Measurements from ENCODE around the gene ACTL7B. TPM values are rescaled to one million over a fixed set of nuclear protein-coding genes. Genes with fewer than 3 reads are reported as not detected.

Gene ACTL7B
- total and polyA plus RNA-seq, 2 experiments from 2014 or later = not detected

DNA sequence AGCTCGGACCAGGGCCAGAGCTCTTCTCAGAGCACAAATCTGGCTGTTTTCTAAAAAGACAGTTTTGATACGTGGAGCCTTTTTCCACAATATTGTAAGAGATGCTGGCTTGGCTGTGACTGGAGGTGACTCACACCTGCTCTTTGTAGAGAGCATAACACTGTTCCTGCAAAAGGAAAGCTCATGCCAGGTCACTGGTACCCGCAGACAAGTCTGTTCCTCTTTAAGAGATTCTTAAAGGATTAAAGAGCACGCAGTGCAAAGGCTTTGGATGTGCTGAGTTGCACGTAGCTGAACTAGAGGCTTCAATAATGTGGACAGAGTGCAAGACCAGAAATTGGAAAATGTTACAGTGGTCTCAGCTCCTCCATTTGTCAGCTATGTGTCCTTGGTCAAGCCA is 19.0 kb downstream of the ACTL7B start:
- Histone ChIP-seq H3K9me2 (replicated peaks; ENCODE audit: insufficient read depth) (no peaks in the 10 kb centered on the region), H3K4me3 (no peak overlapping the region), H3K36me3 (replicated peaks; ENCODE audit: insufficient read depth, low read depth) (no peaks in the 10 kb centered on the region), H3K27ac (no peak overlapping the region), H3K9me3 (ENCODE audit: low read depth) (no peaks in the 10 kb centered on the region), H3K79me2 (no peaks in the 10 kb centered on the region), H3K4me1 (ENCODE audit: insufficient read depth) (no peaks in the 10 kb centered on the region), H3K27me3 (no peaks in the 10 kb centered on the region), H2AFZ (no peak overlapping the region), H4K20me1 (ENCODE audit: insufficient read depth, poor library complexity, severe bottlenecking) (no peaks in the 10 kb centered on the region), H3K4me2 (no peak overlapping the region)
- TF ChIP-seq EZH2phosphoT487 (IDR thresholded peaks at IDR 0.05; ENCODE audit: low read depth, severe bottlenecking, unreplicated experiment) (no peak), EZH2 (IDR thresholded peaks at IDR 0.05; ENCODE audit: borderline replicate concordance) (no peak)
- TF ChIP-seq, protein P1, sequence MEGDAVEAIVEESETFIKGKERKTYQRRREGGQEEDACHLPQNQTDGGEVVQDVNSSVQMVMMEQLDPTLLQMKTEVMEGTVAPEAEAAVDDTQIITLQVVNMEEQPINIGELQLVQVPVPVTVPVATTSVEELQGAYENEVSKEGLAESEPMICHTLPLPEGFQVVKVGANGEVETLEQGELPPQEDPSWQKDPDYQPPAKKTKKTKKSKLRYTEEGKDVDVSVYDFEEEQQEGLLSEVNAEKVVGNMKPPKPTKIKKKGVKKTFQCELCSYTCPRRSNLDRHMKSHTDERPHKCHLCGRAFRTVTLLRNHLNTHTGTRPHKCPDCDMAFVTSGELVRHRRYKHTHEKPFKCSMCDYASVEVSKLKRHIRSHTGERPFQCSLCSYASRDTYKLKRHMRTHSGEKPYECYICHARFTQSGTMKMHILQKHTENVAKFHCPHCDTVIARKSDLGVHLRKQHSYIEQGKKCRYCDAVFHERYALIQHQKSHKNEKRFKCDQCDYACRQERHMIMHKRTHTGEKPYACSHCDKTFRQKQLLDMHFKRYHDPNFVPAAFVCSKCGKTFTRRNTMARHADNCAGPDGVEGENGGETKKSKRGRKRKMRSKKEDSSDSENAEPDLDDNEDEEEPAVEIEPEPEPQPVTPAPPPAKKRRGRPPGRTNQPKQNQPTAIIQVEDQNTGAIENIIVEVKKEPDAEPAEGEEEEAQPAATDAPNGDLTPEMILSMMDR (IDR thresholded peaks at IDR 0.05; ENCODE audit: poor library complexity) = no peak
- WGBS (ENCODE audit: low lambda C conversion rate, missing lambda C conversion rate) = 46% methylated on average over 5 of the region's 5 CpGs
- no peak for DNase-seq (ENCODE audit: low spot score)

DNA sequence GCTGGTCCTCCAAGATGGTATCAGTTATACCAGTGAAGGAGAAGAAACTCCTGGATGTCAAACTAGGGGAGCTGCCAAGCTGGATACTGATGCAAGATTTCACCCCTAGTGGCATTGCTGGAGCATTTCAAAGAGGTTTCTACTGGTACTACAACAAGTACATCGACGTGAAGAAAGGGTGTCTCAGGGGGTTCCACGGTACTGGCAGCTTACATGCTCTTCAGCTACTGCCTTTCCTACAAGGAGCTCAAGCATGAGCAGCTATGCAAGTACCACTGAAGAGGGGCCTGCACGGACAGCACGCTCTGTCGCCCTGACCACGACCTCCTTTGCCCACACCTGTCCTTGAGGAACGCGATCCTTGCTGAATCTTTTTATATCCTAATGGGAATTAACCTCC is 19.5 kb downstream of the ACTL7B start:
- TF ChIP-seq EZH2phosphoT487 (IDR thresholded peaks at IDR 0.05; ENCODE audit: low read depth, severe bottlenecking, unreplicated experiment) = no peak
- TF ChIP-seq EZH2 (IDR thresholded peaks at IDR 0.05; ENCODE audit: borderline replicate concordance) = no peak
- TF ChIP-seq, protein P1 (IDR thresholded peaks at IDR 0.05; ENCODE audit: poor library complexity) = no peak
- H3K4me2 ChIP-seq = no peak overlapping the region
- no peak for DNase-seq (ENCODE audit: low spot score)
- H3K4me1 ChIP-seq (ENCODE audit: insufficient read depth) = no peaks in the 10 kb centered on the region
- no peaks in the 10 kb centered on the region for H3K79me2 ChIP-seq
- no peak overlapping the region for H3K4me3 ChIP-seq
- H3K27me3 ChIP-seq = no peaks in the 10 kb centered on the region
- no peak overlapping the region for H3K27ac ChIP-seq
- H3K9me3 ChIP-seq (ENCODE audit: low read depth) = no peaks in the 10 kb centered on the region
- H4K20me1 ChIP-seq (ENCODE audit: insufficient read depth, poor library complexity, severe bottlenecking) = no peaks in the 10 kb centered on the region
- H2AFZ ChIP-seq = no peak overlapping the region
- WGBS (ENCODE audit: low lambda C conversion rate, missing lambda C conversion rate) = 95% methylated on average over 9 of the region's 9 CpGs
- no peaks in the 10 kb centered on the region for H3K9me2 ChIP-seq (replicated peaks; ENCODE audit: insufficient read depth)
- H3K36me3 ChIP-seq (replicated peaks; ENCODE audit: insufficient read depth, low read depth) = no peaks in the 10 kb centered on the region

DNA sequence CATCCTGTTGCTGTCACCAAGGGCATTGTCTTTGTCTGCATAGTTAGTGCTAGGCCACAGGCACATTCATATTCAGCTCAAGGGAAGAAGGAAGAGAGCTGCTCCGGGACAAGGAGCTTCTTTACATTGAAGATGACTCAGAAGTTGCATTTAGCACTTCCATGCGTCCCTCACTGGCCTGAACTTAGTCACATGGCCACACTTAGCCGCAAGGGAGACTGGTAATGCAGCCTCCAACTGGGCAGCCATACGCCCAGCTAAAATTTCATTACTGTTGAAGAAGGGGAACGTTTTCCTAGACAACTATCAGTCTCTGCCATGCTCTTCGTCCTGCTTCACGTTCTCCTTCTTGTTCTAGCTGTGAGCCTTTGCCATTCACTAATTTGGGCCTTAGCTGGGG is 20.0 kb downstream of the ACTL7B start:
- Histone ChIP-seq H3K4me1 (ENCODE audit: insufficient read depth) (no peaks in the 10 kb centered on the region), H3K4me3 (no peak overlapping the region), H3K27ac (no peak overlapping the region), H4K20me1 (ENCODE audit: insufficient read depth, poor library complexity, severe bottlenecking) (no peaks in the 10 kb centered on the region), H3K9me3 (ENCODE audit: low read depth) (no peaks in the 10 kb centered on the region), H3K27me3 (no peaks in the 10 kb centered on the region), H3K4me2 (no peak overlapping the region), H3K79me2 (no peaks in the 10 kb centered on the region), H3K9me2 (replicated peaks; ENCODE audit: insufficient read depth) (no peaks in the 10 kb centered on the region), H2AFZ (no peak overlapping the region), H3K36me3 (replicated peaks; ENCODE audit: insufficient read depth, low read depth) (no peaks in the 10 kb centered on the region)
- no peak for DNase-seq (ENCODE audit: low spot score)
- TF ChIP-seq, protein P1 (IDR thresholded peaks at IDR 0.05; ENCODE audit: poor library complexity) = no peak
- TF ChIP-seq EZH2phosphoT487 (IDR thresholded peaks at IDR 0.05; ENCODE audit: low read depth, severe bottlenecking, unreplicated experiment) = no peak
- TF ChIP-seq EZH2 (IDR thresholded peaks at IDR 0.05; ENCODE audit: borderline replicate concordance) = no peak
- WGBS (ENCODE audit: low lambda C conversion rate, missing lambda C conversion rate) = 85% methylated on average over 7 of the region's 7 CpGs

Data from hepatocyte (in vitro differentiated cells).